Activated CD4-positive, alpha-beta T cell treated with anti-CD3 and anti-CD28 coated beads for 24 hours (primary cell): ENCODE measurements around the gene TBRG4.

Experiments
- DNase-seq, 2 donors: peaks; one replicate each; pipeline ENCODE4 v3.0.0-alpha.2; 2020; ENCODE audit warnings: low read depth in 2 of 2

Gene TBRG4

GRCh38 chr7:45088821-45089340 is 22.6 kb downstream of the TBRG4 start, which contains the start of gene NACAD:
Gene NACAD (minus strand): TSS chr7:45088969. CDS start chr7:45088894, 75 bp downstream.
- no peak for DNase-seq

- no peak for DNase-seq
Measured at GRCh38 chr7:45088146-45088701, 23.3 kb downstream of the TBRG4 start.

DNA sequence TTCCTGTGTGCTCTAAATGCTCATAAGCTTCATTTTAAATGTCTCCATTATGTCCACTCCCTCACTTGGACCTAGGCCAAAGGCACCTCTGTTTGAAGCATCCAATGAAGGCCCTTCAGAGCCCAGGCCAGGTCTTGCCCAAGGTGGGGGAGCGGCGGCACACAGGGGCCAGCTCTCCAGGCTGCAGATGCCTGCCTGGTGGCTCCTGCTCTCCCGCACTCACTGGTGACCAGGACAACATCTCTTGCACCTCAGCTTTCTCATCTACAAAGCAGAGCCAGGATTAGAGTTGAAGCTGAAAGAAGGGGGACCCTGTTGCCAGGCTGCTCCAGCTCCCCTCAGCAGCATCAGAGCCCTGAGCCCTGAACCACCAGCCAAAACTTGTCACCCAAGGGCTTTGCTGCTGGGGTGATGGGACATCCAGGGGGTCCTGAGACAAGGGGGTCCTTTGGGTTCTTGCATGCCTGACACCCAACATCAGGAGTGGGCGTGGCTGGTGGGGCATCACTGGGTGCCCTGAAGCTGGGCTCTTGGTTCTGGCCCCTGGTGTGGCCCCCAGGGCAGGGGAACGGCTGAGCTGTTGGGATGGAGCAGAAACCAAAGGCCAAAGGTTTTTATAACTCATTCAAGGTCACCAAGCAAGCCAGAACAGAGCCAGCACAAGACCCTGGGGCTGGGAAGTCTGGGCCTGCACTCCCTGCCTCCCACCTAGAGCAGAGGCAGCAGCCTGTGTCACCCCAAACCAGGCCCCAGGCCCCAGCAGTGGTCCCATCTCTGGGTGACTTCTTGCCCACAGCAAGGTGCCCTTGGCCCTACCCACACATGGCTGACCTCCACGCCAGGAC is 24.0 kb downstream of the TBRG4 start:
- DNase-seq: no peak

- no peak for DNase-seq
Measured at GRCh38 chr7:45086331-45087065, 25.0 kb downstream of the TBRG4 start.

GRCh38 chr7:45085619-45086200 is 25.8 kb downstream of the TBRG4 start:
- no peak for DNase-seq

DNA sequence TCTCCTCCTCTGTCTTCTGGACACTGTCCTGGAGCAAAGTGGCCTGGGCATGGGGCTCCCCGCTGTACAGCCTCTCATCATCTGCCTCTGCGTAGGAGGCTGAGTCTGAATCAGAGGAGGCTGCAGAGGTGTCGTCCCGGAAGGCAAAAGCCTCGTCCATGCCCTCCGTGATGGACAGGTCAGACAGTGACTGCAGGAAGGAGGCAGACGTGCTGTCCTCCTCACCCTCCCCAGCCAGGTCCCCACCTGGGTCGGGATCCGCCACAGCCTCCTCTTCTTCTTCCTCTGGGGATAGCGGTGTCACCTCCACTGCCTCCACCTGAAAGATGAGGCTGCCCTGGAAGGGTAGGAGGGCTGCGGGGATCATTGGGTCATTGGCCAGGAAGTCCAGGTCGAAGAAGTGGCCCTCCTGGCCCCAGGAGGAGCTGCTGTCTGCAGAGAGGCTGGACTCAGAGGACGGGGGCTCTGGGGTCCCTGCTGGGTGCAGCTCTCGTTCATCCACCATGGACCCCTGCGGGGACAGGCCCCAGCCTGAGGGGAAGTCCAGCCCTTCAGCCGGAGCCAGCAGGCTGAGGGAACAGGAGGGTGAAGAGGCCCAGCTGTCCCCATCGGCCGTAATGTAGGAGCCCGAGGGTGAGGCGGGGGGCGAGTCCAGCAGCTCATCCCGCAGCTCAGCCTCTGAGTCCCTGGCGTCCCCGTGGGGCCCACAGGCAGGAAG is 26.4 kb downstream of the TBRG4 start:
- DNase-seq: no peak

DNA sequence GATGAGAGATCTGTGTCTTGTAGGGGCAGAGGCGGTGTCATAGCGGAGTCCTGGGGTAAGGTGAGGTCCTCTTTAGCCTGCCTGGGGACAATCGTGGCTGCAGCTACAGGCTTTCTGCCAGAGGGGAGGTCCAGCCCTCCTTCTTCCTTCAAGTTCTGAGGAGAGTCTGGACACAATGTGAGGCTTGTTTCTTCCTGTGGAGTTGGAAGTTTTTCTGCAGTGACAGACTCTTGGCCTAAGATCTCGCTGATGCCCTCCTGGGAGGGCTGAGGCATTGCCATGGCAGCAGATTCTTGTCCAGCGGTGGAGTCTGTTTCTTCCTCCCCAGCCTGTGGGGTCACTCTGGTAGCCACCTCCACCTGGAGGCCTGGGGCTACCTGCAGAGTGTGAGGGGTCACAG is 27.2 kb downstream of the TBRG4 start:
- no peak for DNase-seq

DNA sequence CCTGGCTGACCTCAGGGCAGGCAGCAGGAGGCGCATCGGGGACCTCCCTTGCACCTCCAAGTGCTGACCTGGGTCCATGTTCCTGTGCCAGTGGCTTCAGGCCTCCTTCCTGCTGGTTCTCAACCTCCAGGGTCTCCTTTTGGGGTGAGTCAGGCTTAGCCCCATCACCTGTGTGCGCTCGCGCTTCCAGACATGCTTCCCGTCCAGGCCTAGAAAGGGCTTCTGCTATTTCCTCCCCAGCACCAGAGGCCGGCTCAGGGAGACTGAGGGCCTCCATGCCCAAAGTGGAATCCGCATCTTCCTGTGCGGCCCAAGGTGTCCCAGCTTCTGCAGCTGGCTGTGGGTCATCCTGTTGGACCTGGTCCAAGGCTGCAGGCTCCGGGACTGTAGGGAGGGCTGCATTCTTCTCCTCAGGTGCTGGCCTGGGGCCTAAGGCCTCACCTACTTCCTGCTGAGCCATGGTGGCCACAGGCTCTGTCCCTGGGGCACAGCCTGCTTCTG is 28.6 kb downstream of the TBRG4 start:
- no peak for DNase-seq

GRCh38 chr7:45082031-45082830 is 29.3 kb downstream of the TBRG4 start:
- no peak for DNase-seq

- no peak for DNase-seq
Measured at GRCh38 chr7:45081670-45081974, 29.9 kb downstream of the TBRG4 start.

- DNase-seq: no peak
Measured at GRCh38 chr7:45080958-45081669, 30.4 kb downstream of the TBRG4 start.

GRCh38 chr7:45080265-45080957 is 31.1 kb downstream of the TBRG4 start:
- no peak for DNase-seq

- no peak for DNase-seq
Measured at GRCh38 chr7:45078125-45078681, 33.3 kb downstream of the TBRG4 start.

GRCh38 chr7:45077579-45077978 is 33.9 kb downstream of the TBRG4 start:
- DNase-seq: no peak

DNA sequence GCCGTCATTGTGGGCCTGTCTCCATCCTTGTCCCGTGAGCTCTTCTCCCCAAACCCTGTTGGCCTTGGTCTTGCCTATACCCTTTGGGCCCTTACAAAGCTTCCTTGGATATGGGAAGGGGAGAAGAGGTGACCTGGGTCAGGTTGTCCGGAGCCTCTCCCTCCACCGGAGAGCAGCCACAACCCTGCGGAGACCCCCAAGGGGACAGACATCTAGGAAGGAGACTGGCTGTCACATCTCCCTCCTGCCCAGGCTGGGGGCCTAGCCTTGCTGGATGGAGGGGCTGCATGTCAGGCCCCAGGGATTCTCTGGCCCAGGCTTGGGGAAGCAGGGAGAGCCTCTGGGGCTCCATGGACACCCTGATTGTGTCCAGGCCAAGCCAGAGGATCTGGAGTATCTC is 34.6 kb downstream of the TBRG4 start:
- no peak for DNase-seq

DNA sequence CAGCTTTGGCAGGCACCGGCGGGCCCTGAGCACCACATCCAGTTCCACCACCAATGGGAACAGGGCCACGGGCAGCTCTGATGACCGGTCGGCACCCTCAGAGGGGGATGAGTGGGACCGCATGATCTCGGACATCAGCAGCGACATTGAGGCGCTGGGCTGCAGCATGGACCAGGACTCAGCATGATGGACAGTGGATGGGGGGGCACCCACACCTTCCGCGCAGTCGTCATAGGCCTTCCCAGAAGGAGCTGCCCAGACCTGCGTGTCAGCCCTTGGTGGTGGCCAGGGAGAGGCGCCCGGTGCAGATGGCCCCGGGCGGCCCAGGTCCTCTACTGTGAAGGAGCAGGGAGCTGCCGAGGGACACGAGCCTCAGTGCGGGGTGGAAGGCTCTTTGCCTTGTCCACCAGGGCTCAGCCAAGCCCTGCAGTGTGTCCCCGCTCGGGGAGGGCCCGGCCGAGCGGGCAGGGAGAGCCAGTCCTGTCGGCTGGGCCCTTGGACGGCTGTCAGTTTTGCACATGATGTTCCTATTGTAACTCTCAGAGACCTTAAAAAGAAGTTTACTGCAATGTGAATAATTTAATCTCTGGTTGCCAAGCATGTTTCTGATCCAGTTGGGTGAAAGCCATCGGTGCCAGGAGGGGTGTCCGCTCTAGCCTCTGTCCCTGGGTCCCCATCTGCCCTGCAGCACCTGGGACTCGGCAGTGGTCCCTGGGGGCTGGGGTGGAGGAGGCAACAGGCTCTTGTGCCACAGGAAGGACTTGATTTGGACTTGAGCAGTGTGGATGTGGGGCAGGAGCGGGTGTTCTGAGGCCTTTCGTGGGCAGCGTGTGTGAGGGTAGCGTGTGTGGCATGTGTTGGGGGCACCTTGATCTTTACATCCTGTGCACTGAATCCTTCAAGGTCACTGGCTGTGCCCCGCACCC is 35.4 kb downstream of the TBRG4 start:
- DNase-seq: no peak

DNA sequence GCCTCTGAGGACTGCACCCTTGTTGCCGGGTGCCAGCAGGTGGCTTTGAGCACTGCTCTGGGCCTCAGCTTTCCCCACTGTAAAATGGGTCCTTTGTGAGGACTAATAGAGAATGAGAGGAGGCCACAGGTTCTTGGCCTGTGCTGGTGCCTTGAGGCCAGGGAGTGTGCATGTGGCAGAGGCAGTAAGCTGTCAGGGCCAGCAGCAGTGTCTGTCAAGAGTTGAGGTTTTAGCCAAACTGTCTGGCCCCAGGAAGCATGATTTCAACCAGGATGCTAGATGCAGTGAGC is 36.2 kb downstream of the TBRG4 start:
- no peak for DNase-seq
